Stimulated activated effector memory CD8-positive, alpha-beta T cell treated with anti-CD3 and anti-CD28 coated beads, Interleukin-12 subunit alpha, Interleukin-12 subunit beta, amount 100 ng/mL, for 72 hours (primary cell): Measurements from ENCODE around the gene MALAT1.

Experiments used
- ATAC-seq: fragments of 150-1000 bp; cut with Tn5 transposase; 2 replicates; pipeline ENCODE4 v1.10.0; 2021
- DNase-seq, 2 donors: peaks; one replicate each; pipeline ENCODE4 v3.0.0; 2021 to 2022; ENCODE audit warnings: low spot score in 2 of 2
- H3K27ac Mint-ChIP-seq: one replicate; pipeline ENCODE4 v1.8.0; 2022; ENCODE audit warnings: mild to moderate bottlenecking, mixed read lengths
- H3K36me3 Mint-ChIP-seq: one replicate; pipeline ENCODE4 v1.8.0; 2022; ENCODE audit warnings: mild to moderate bottlenecking, mixed read lengths
- H3K4me1 Mint-ChIP-seq: one replicate; pipeline ENCODE4 v1.8.0; 2022; ENCODE audit warnings: mixed read lengths
- H3K4me3 Mint-ChIP-seq: one replicate; pipeline ENCODE4 v1.8.0; 2022; ENCODE audit warnings: mild to moderate bottlenecking, mixed read lengths
- H3K9me3 Mint-ChIP-seq: one replicate; pipeline ENCODE4 v1.8.0; 2022; ENCODE audit warnings: mixed read lengths

Gene MALAT1

GRCh38 chr11:65489706-65490320 is 9.0 kb upstream of the MALAT1 start:
- Mint-ChIP-seq H3K36me3 (peaks cover 6% of the 10 kb centered on the region), H3K9me3 (no peaks in the 10 kb centered on the region), H3K27ac (no peak overlapping the region), H3K4me1 (peaks cover 54% of the 10 kb centered on the region), H3K4me3 (no peak overlapping the region)
- DNase-seq: no peak
- ATAC-seq: no peak

GRCh38 chr11:65491163-65491465 is 7.7 kb upstream of the MALAT1 start:
- Mint-ChIP-seq H3K4me1 (peaks cover 60% of the 10 kb centered on the region), H3K4me3 (no peak overlapping the region), H3K27ac (peak overlapping the region; percentile 61), H3K36me3 (peaks cover 6% of the 10 kb centered on the region), H3K9me3 (no peaks in the 10 kb centered on the region)
- DNase-seq (no peak), ATAC-seq (no peak)

- no peak for ATAC-seq
- Mint-ChIP-seq H3K4me3 (peak overlapping the region; percentile 67), H3K27ac (peak overlapping the region; percentile 91), H3K36me3 (peaks cover 6% of the 10 kb centered on the region), H3K9me3 (no peaks in the 10 kb centered on the region), H3K4me1 (peaks cover 67% of the 10 kb centered on the region)
- DNase-seq: no peak
These were observed 7.0 kb upstream of the MALAT1 start for GRCh38 chr11:65491614-65492386.

DNA sequence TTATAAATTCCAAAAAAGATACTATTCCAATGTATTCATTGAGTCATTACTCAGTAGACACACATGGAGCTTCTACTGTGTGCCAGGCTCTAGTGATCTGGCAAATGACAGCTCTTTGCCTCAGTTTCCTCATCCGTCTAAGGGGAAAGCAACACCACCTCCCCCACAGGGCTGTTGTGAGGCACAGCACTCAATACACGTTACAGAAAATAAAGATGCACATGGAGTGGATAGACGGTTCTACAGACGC is 6.5 kb upstream of the MALAT1 start:
- no peaks in the 10 kb centered on the region for H3K9me3 Mint-ChIP-seq
- peaks cover 72% of the 10 kb centered on the region for H3K4me1 Mint-ChIP-seq
- ATAC-seq (no peak), DNase-seq (no peak)
- H3K36me3 Mint-ChIP-seq: peaks cover 6% of the 10 kb centered on the region
- peak overlapping the region; percentile 91 for H3K27ac Mint-ChIP-seq
- H3K4me3 Mint-ChIP-seq: peak overlapping the region; percentile 67

DNA sequence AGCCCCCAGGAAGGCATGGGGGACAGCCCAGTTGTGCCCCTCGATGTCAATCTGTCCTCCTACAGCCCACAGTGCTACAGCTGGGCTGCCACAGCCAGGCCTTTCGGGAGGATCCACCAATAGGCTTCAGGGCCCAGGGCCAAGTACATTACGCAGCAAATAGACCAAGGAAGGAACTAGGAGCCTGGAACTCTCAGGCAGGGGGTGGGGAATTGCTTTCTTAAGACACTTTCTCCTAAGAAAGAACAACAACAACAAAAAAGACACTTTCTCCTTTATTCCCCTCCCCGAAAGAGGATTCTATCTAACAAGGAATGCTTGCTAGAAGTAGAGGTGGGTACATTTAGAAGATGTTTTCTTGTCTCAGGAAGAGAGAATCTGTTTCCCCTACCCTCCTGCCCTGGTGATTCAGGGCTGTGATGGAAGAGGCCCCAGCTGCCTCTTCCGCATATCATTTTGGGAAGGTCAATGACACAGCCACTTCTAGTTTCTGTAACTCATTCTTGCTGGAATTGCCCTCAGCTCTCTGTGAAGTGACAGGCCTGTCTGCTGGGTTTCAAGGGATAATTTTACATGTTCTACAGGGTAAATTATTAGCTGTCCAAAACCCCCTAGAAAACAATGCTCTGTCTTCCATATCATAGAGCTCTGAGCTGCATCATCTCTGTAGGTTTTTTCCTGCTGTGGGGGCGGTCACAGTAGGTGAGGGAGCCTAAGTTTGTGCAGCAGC is 6.0 kb upstream of the MALAT1 start:
- Mint-ChIP-seq H3K4me3 (peak overlapping the region; percentile 67), H3K27ac (peak overlapping the region; percentile 91), H3K4me1 (peaks cover 70% of the 10 kb centered on the region), H3K9me3 (no peaks in the 10 kb centered on the region), H3K36me3 (peaks cover 6% of the 10 kb centered on the region)
- ATAC-seq (peak; percentile 41), DNase-seq (no peak)

DNA sequence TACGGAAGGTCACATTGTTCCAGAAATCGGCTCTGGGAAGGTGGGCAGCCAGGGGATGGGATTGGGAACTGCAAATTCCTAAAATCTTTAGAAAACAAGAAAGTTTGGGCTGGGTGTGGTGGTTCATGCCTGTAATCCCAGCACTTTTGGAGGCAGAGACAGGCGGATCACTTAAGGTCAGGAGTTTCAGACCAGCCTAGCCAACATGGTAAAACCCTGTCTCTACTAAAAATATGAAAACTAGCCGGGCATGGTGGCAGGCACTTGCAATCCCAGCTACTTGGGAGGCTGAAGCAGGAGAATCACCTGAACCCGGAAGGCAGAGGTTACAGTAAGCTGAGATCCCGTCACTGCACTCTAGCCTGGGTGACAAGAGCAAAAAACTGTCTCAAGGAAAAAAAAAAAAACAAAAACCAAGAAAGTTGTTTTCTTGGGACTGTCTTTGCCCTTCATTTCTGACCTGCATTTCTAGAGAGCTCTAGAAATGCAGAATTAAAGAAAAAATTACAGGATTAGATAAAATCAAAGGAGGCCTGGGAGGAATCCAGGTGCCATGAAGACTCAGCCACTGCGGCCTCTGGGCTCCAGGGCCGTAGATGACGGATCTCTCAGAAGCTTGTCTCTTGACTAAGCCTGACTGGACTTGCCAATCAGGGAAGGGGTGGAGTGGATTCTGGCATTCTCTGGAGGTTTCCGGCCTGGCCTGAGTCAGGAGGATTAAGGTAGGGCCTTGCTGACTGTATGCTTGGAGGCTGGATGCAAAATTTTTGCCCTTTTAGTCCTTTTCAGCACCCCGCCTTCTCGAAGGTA is 5.3 kb upstream of the MALAT1 start:
- ATAC-seq (no peak), DNase-seq (no peak)
- peak overlapping the region; percentile 67 for H3K4me3 Mint-ChIP-seq
- no peaks in the 10 kb centered on the region for H3K9me3 Mint-ChIP-seq
- peaks cover 6% of the 10 kb centered on the region for H3K36me3 Mint-ChIP-seq
- H3K27ac Mint-ChIP-seq: peak overlapping the region; percentile 91
- peaks cover 65% of the 10 kb centered on the region for H3K4me1 Mint-ChIP-seq

GRCh38 chr11:65496304-65497140 is 2.3 kb upstream of the MALAT1 start:
- no peaks in the 10 kb centered on the region for H3K9me3 Mint-ChIP-seq
- H3K4me1 Mint-ChIP-seq: peaks cover 46% of the 10 kb centered on the region
- H3K27ac Mint-ChIP-seq: no peak overlapping the region
- H3K4me3 Mint-ChIP-seq: no peak overlapping the region
- DNase-seq (no peak), ATAC-seq (peak; percentile 0)
- H3K36me3 Mint-ChIP-seq: peaks cover 6% of the 10 kb centered on the region

GRCh38 chr11:65497141-65498041 is 1.5 kb upstream of the MALAT1 start:
- Mint-ChIP-seq H3K27ac (no peak overlapping the region), H3K4me3 (no peak overlapping the region), H3K4me1 (peaks cover 41% of the 10 kb centered on the region), H3K9me3 (no peaks in the 10 kb centered on the region), H3K36me3 (peaks cover 6% of the 10 kb centered on the region)
- DNase-seq (peak; percentile 99), ATAC-seq (peak; percentile 86)

GRCh38 chr11:65498042-65498726 is 661 bp upstream of the MALAT1 start:
- no peak overlapping the region for H3K27ac Mint-ChIP-seq
- peaks cover 39% of the 10 kb centered on the region for H3K4me1 Mint-ChIP-seq
- H3K36me3 Mint-ChIP-seq: peaks cover 3% of the 10 kb centered on the region
- DNase-seq: peak; percentile 55 to 85
- no peaks in the 10 kb centered on the region for H3K9me3 Mint-ChIP-seq
- H3K4me3 Mint-ChIP-seq: no peak overlapping the region
- ATAC-seq: no peak

DNA sequence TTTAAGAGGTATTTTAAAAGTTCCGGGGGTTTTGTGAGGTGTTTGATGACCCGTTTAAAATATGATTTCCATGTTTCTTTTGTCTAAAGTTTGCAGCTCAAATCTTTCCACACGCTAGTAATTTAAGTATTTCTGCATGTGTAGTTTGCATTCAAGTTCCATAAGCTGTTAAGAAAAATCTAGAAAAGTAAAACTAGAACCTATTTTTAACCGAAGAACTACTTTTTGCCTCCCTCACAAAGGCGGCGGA is 193 bp upstream of the MALAT1 start:
- DNase-seq: no peak
- no peak overlapping the region for H3K4me3 Mint-ChIP-seq
- no peaks in the 10 kb centered on the region for H3K9me3 Mint-ChIP-seq
- no peak for ATAC-seq
- H3K36me3 Mint-ChIP-seq: no peaks in the 10 kb centered on the region
- peaks cover 40% of the 10 kb centered on the region for H3K4me1 Mint-ChIP-seq
- no peak overlapping the region for H3K27ac Mint-ChIP-seq

- DNase-seq: no peak
These were observed 1.0 kb downstream of the MALAT1 start for GRCh38 chr11:65499713-65500386.

DNA sequence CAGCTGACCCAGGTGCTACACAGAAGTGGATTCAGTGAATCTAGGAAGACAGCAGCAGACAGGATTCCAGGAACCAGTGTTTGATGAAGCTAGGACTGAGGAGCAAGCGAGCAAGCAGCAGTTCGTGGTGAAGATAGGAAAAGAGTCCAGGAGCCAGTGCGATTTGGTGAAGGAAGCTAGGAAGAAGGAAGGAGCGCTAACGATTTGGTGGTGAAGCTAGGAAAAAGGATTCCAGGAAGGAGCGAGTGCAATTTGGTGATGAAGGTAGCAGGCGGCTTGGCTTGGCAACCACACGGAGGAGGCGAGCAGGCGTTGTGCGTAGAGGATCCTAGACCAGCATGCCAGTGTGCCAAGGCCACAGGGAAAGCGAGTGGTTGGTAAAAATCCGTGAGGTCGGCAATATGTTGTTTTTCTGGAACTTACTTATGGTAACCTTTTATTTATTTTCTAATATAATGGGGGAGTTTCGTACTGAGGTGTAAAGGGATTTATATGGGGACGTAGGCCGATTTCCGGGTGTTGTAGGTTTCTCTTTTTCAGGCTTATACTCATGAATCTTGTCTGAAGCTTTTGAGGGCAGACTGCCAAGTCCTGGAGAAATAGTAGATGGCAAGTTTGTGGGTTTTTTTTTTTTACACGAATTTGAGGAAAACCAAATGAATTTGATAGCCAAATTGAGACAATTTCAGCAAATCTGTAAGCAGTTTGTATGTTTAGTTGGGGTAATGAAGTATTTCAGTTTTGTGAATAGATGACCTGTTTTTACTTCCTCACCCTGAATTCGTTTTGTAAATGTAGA is 1.7 kb downstream of the MALAT1 start:
- H3K9me3 Mint-ChIP-seq: no peaks in the 10 kb centered on the region
- ATAC-seq (no peak), DNase-seq (peak in 1 of 2 donors; percentile 74)
- H3K4me1 Mint-ChIP-seq: peaks cover 48% of the 10 kb centered on the region
- no peak overlapping the region for H3K27ac Mint-ChIP-seq
- H3K36me3 Mint-ChIP-seq: no peaks in the 10 kb centered on the region
- H3K4me3 Mint-ChIP-seq: no peak overlapping the region

More at GRCh38 chr11:65499713-65500386, 1.0 kb downstream of the MALAT1 start:
- no peak overlapping the region for H3K4me3 Mint-ChIP-seq
- ATAC-seq: no peak
- H3K27ac Mint-ChIP-seq: no peak overlapping the region
- H3K4me1 Mint-ChIP-seq: peaks cover 41% of the 10 kb centered on the region
- no peaks in the 10 kb centered on the region for H3K36me3 Mint-ChIP-seq
- H3K9me3 Mint-ChIP-seq: no peaks in the 10 kb centered on the region

DNA sequence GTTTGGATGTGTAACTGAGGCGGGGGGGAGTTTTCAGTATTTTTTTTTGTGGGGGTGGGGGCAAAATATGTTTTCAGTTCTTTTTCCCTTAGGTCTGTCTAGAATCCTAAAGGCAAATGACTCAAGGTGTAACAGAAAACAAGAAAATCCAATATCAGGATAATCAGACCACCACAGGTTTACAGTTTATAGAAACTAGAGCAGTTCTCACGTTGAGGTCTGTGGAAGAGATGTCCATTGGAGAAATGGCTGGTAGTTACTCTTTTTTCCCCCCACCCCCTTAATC is 2.3 kb downstream of the MALAT1 start:
- Mint-ChIP-seq H3K4me1 (peaks cover 48% of the 10 kb centered on the region), H3K4me3 (no peak overlapping the region), H3K9me3 (no peaks in the 10 kb centered on the region), H3K36me3 (no peaks in the 10 kb centered on the region), H3K27ac (no peak overlapping the region)
- DNase-seq (no peak), ATAC-seq (no peak)
